ENCODE measurements around the gene EHMT1. TPM values are rescaled to one million over a fixed set of nuclear protein-coding genes. Genes with fewer than 3 reads are reported as not detected.
A peak's percentile ranks its signal among the peaks of the same experiment; 100 is the strongest.

EHMT1 gene
- total RNA-seq, 2 donors from 2014 or later: 137 to 139 TPM

GRCh38 chr9:137705443-137705863, 86.6 kb downstream of the EHMT1 start:
- DNase-seq: no peak
- peaks cover 3% of the 10 kb centered on the region for H3K4me1 Mint-ChIP-seq
- peaks cover 39% of the 10 kb centered on the region for H3K9me3 Mint-ChIP-seq
- no peaks in the 10 kb centered on the region for H3K27me3 Mint-ChIP-seq (ENCODE audit: insufficient read depth)
- Histone ChIP-seq H3K9ac (ENCODE audit: extremely low read depth, low read length, poor library complexity, severe bottlenecking) (no peak overlapping the region), H3K27me3 (ENCODE audit: control insufficient read depth, insufficient read depth, low read length, poor library complexity, severe bottlenecking) (no peaks in the 10 kb centered on the region), H3K4me3 (ENCODE audit: low read length) (no peak overlapping the region), H3K4me1 (ENCODE audit: control insufficient read depth, insufficient read depth, low read length) (no peaks in the 10 kb centered on the region), H3K36me3 (ENCODE audit: control insufficient read depth, insufficient read depth, low read length) (no peaks in the 10 kb centered on the region), H3K9me3 (ENCODE audit: control insufficient read depth, low read length) (peaks cover 26% of the 10 kb centered on the region), H3K27ac (ENCODE audit: low read depth, low read length) (no peak overlapping the region)
- peak overlapping the region; percentile 75 for H3K27ac Mint-ChIP-seq
- 94 to 95% methylated on average over 7 to 8 of the region's 8 CpGs for WGBS, 2 experiments (ENCODE audit: insufficient coverage in 1 of 2, insufficient read length in 1 of 2)
- H3K4me3 Mint-ChIP-seq: no peak overlapping the region
- TF ChIP-seq, protein P1, sequence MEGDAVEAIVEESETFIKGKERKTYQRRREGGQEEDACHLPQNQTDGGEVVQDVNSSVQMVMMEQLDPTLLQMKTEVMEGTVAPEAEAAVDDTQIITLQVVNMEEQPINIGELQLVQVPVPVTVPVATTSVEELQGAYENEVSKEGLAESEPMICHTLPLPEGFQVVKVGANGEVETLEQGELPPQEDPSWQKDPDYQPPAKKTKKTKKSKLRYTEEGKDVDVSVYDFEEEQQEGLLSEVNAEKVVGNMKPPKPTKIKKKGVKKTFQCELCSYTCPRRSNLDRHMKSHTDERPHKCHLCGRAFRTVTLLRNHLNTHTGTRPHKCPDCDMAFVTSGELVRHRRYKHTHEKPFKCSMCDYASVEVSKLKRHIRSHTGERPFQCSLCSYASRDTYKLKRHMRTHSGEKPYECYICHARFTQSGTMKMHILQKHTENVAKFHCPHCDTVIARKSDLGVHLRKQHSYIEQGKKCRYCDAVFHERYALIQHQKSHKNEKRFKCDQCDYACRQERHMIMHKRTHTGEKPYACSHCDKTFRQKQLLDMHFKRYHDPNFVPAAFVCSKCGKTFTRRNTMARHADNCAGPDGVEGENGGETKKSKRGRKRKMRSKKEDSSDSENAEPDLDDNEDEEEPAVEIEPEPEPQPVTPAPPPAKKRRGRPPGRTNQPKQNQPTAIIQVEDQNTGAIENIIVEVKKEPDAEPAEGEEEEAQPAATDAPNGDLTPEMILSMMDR (conservative IDR thresholded peaks at IDR 0.05): no peak
- peaks cover 38% of the 10 kb centered on the region for H3K36me3 Mint-ChIP-seq (ENCODE audit: low read depth)

- no peak overlapping the region for H3K4me3 Mint-ChIP-seq
- no peaks in the 10 kb centered on the region for H3K27me3 Mint-ChIP-seq (ENCODE audit: insufficient read depth)
- no peak for DNase-seq
- H3K9me3 Mint-ChIP-seq: peaks cover 35% of the 10 kb centered on the region
- 92% methylated on average over 10 of the region's 10 CpGs; no CpG with 5 or more reads in 1 of the 2 experiments for WGBS, 2 experiments (ENCODE audit: insufficient coverage in 1 of 2, insufficient read length in 1 of 2)
- H3K27ac Mint-ChIP-seq: no peak overlapping the region
- H3K4me3 ChIP-seq (ENCODE audit: low read length): no peak overlapping the region
- peaks cover 34% of the 10 kb centered on the region for H3K36me3 Mint-ChIP-seq (ENCODE audit: low read depth)
- TF ChIP-seq, protein P1 (conservative IDR thresholded peaks at IDR 0.05): no peak
- H3K9me3 ChIP-seq (ENCODE audit: control insufficient read depth, low read length): peaks cover 25% of the 10 kb centered on the region
- H3K9ac ChIP-seq (ENCODE audit: extremely low read depth, low read length, poor library complexity, severe bottlenecking): no peak overlapping the region
- peaks cover under 1% of the 10 kb centered on the region for H3K36me3 ChIP-seq (ENCODE audit: control insufficient read depth, insufficient read depth, low read length)
- no peaks in the 10 kb centered on the region for H3K27me3 ChIP-seq (ENCODE audit: control insufficient read depth, insufficient read depth, low read length, poor library complexity, severe bottlenecking)
- H3K4me1 ChIP-seq (ENCODE audit: control insufficient read depth, insufficient read depth, low read length): no peaks in the 10 kb centered on the region
- no peak overlapping the region for H3K27ac ChIP-seq (ENCODE audit: low read depth, low read length)
- H3K4me1 Mint-ChIP-seq: peaks cover 3% of the 10 kb centered on the region
Measured at GRCh38 chr9:137705906-137706305, 87.1 kb downstream of the EHMT1 start.

GRCh38 chr9:137707361-137707760, 88.6 kb downstream of the EHMT1 start:
- Histone ChIP-seq H3K27ac (ENCODE audit: low read depth, low read length) (no peak overlapping the region), H3K9me3 (ENCODE audit: control insufficient read depth, low read length) (peaks cover 19% of the 10 kb centered on the region), H3K4me1 (ENCODE audit: control insufficient read depth, insufficient read depth, low read length) (no peaks in the 10 kb centered on the region), H3K9ac (ENCODE audit: extremely low read depth, low read length, poor library complexity, severe bottlenecking) (no peak overlapping the region), H3K4me3 (ENCODE audit: low read length) (no peak overlapping the region), H3K36me3 (ENCODE audit: control insufficient read depth, insufficient read depth, low read length) (peaks cover 11% of the 10 kb centered on the region), H3K27me3 (ENCODE audit: control insufficient read depth, insufficient read depth, low read length, poor library complexity, severe bottlenecking) (no peaks in the 10 kb centered on the region)
- WGBS, 2 experiments (ENCODE audit: insufficient coverage in 1 of 2, insufficient read length in 1 of 2): 90 to 100% methylated on average over 1 to 6 of the region's 6 CpGs
- TF ChIP-seq, protein P1 (conservative IDR thresholded peaks at IDR 0.05): no peak
- H3K4me1 Mint-ChIP-seq: peaks cover 3% of the 10 kb centered on the region
- H3K9me3 Mint-ChIP-seq: peaks cover 22% of the 10 kb centered on the region
- no peak overlapping the region for H3K4me3 Mint-ChIP-seq
- no peak for DNase-seq
- no peaks in the 10 kb centered on the region for H3K27me3 Mint-ChIP-seq (ENCODE audit: insufficient read depth)
- peaks cover 40% of the 10 kb centered on the region for H3K36me3 Mint-ChIP-seq (ENCODE audit: low read depth)
- H3K27ac Mint-ChIP-seq: peak overlapping the region; percentile 1
